ENCODE measurements around the gene CARD11.

GRCh38 chr7:2943851-2944601 lies 99.6 kb downstream of the CARD11 start:
- TF ChIP-seq PPARA (CRISPR knock-in tag; IDR thresholded peaks at IDR 0.05; ENCODE audit: borderline replicate concordance) (no peak), ZNF70 (CRISPR knock-in tag; IDR thresholded peaks at IDR 0.05) (no peak), TCF4 (CRISPR knock-in tag; IDR thresholded peaks at IDR 0.05; ENCODE audit: borderline replicate concordance) (no peak), CREB5 (CRISPR knock-in tag; IDR thresholded peaks at IDR 0.05; ENCODE audit: low read depth) (no peak), PATZ1 (CRISPR knock-in tag; IDR thresholded peaks at IDR 0.05; ENCODE audit: borderline replicate concordance) (no peak), ESRRG (CRISPR knock-in tag; IDR thresholded peaks at IDR 0.05) (no peak), BACH2 (CRISPR knock-in tag; IDR thresholded peaks at IDR 0.05; ENCODE audit: borderline replicate concordance) (no peak), ISL1 (CRISPR knock-in tag; IDR thresholded peaks at IDR 0.05) (no peak), ZFP3 (CRISPR knock-in tag; IDR thresholded peaks at IDR 0.05) (no peak), GLIS3 (CRISPR knock-in tag; IDR thresholded peaks at IDR 0.05) (no peak), CSDC2 (CRISPR knock-in tag; IDR thresholded peaks at IDR 0.05) (no peak), ZFP30 (CRISPR knock-in tag; IDR thresholded peaks at IDR 0.05) (no peak)

Measured in SK-N-SH treated with all-trans-retinoic acid at 6 μM for 48 hours (cell line).